Esophagus squamous epithelium (tissue), 5 donors: ENCODE results near the gene C5orf15. TPM values are rescaled to one million over a fixed set of nuclear protein-coding genes. Genes with fewer than 3 reads are reported as not detected.

Experiments
- DNase-seq: peaks from one replicate; lab custom pipeline; 2025; lab: John Stamatoyannopoulos, UW
- H3K27ac ChIP-seq, 4 donors: fragments of 200-600 bp; sonication (generic); one replicate each; pipeline ENCODE4 v1.5.1; 2016 to 2019; ENCODE audit warnings: mild to moderate bottlenecking in 1 of 4
- H3K27me3 ChIP-seq, 4 donors: fragments of 200-600 bp; sonication (generic); 1 replicate in 3 of 4; 2 replicates in 1 of 4; pipeline versions ENCODE4 v1.5.1 to v1.6.0; 2017 to 2021; ENCODE audit warnings: antibody characterized with exemption in 1 of 4
- H3K36me3 ChIP-seq, 3 donors: fragments of 200-600 bp; sonication (generic); one replicate each; pipeline ENCODE4 v1.5.1; 2016 to 2019
- H3K4me1 ChIP-seq, 3 donors: fragments of 200-600 bp; sonication (generic); one replicate each; pipeline ENCODE4 v1.5.1; 2017 to 2019
- H3K4me3 ChIP-seq, 4 donors: fragments of 200-600 bp; sonication (generic); 1 replicate in 3 of 4; 2 replicates in 1 of 4; pipeline ENCODE4 v1.5.1; 2016 to 2019; ENCODE audit warnings: mild to moderate bottlenecking in 2 of 4, moderate library complexity in 1 of 4
- H3K9me3 ChIP-seq, 3 donors: fragments of 200-600 bp; sonication (generic); one replicate each; pipeline ENCODE4 v1.5.1; 2016 to 2019
- CTCF ChIP-seq, 6 experiments: fragments of 450-650 bp in 4 of 6; fragments of 200-600 bp in 2 of 6; sonication (generic) in 2 of 6; IDR thresholded peaks; one replicate each; pipeline ENCODE4 v1.5.1; 2016 to 2019; ENCODE audit warnings: antibody characterized with exemption in 6 of 6, mild to moderate bottlenecking in 4 of 6, moderate library complexity in 4 of 6
- POLR2A ChIP-seq, 4 donors: fragments of 450-650 bp; IDR thresholded peaks; one replicate each; pipeline ENCODE4 v1.6.1; 2017; ENCODE audit warnings: antibody characterized with exemption in 4 of 4, mild to moderate bottlenecking in 4 of 4, moderate library complexity in 3 of 4
- WGBS, 2 donors: methylation state at CpG; one replicate each; pipeline ENCODE4 v1.1.5; 2018; 5-methylcytosine and 5-hydroxymethylcytosine counted together
- intact Hi-C: fragments of 100-400 bp; cut with DNase I; formaldehyde crosslinking; loops from one replicate; pipeline ENCODE4 v1.15.0; 2022
- total RNA-seq, 4 donors: library from RNA; depleted of rRNA; stranded (reverse); fragments of >200 nt; gene quantifications; one replicate each; pipeline ENCODE4 v1.1.0, GENCODE V29; 2016
- donor health status: DM: yes; HTN: yes; CAD: no.

Gene C5orf15
- total RNA-seq, 4 donors from 2014 or later: 16.5 to 38.0 (median 22.0) TPM

- H3K4me3 ChIP-seq: no peak overlapping the region
- H3K9me3 ChIP-seq: no peaks in the 10 kb centered on the region
- no peaks in the 10 kb centered on the region for H3K27me3 ChIP-seq
- WGBS, 2 donors: 80 to 84% methylated on average over 6 to 8 of the region's 8 CpGs
- H3K27ac ChIP-seq: no peak overlapping the region
- no peaks in the 10 kb centered on the region for H3K36me3 ChIP-seq
- TF ChIP-seq POLR2A (IDR thresholded peaks at IDR 0.05) (no peak), CTCF (IDR thresholded peaks at IDR 0.05) (no peak)
- H3K4me1 ChIP-seq: no peaks in the 10 kb centered on the region
- intact Hi-C loops: no loop called here
- no peak for DNase-seq
Measured at GRCh38 chr5:133913413-133914155, 54.8 kb downstream of the C5orf15 start.

GRCh38 chr5:133912951-133913350 lies 55.5 kb downstream of the C5orf15 start:
- H3K4me1 ChIP-seq: no peaks in the 10 kb centered on the region
- no peaks in the 10 kb centered on the region for H3K27me3 ChIP-seq
- no peak overlapping the region for H3K4me3 ChIP-seq
- 83 to 90% methylated on average over 9 of the region's 10 CpGs for WGBS, 2 donors
- no peak overlapping the region for H3K27ac ChIP-seq
- TF ChIP-seq POLR2A (IDR thresholded peaks at IDR 0.05) (no peak), CTCF (IDR thresholded peaks at IDR 0.05) (no peak)
- no peaks in the 10 kb centered on the region for H3K9me3 ChIP-seq
- intact Hi-C loops: no loop called here
- no peak for DNase-seq
- no peaks in the 10 kb centered on the region for H3K36me3 ChIP-seq

GRCh38 chr5:133910571-133910970 lies 57.9 kb downstream of the C5orf15 start:
- intact Hi-C loops: no loop called here
- WGBS, 2 donors: 70 to 83% methylated on average over 3 to 5 of the region's 6 CpGs

GRCh38 chr5:133909603-133910002 lies 58.8 kb downstream of the C5orf15 start:
- H3K9me3 ChIP-seq: no peaks in the 10 kb centered on the region
- no peaks in the 10 kb centered on the region for H3K27me3 ChIP-seq
- TF ChIP-seq CTCF (IDR thresholded peaks at IDR 0.05) (no peak), POLR2A (IDR thresholded peaks at IDR 0.05) (no peak)
- no peaks in the 10 kb centered on the region for H3K4me1 ChIP-seq
- no peak overlapping the region for H3K27ac ChIP-seq
- intact Hi-C loops: no loop called here
- H3K36me3 ChIP-seq: no peaks in the 10 kb centered on the region
- WGBS, 2 donors: 75% methylated on average over 3 to 4 of the region's 4 CpGs
- H3K4me3 ChIP-seq: no peak overlapping the region
- DNase-seq: no peak

More at GRCh38 chr5:133910571-133910970, 57.9 kb downstream of the C5orf15 start:
- Histone ChIP-seq H3K4me1 (no peaks in the 10 kb centered on the region), H3K4me3 (no peak overlapping the region), H3K9me3 (no peaks in the 10 kb centered on the region), H3K27me3 (no peaks in the 10 kb centered on the region), H3K36me3 (no peaks in the 10 kb centered on the region), H3K27ac (no peak overlapping the region)
- DNase-seq: no peak
- no peak for TF ChIP-seq CTCF (IDR thresholded peaks at IDR 0.05)
- no peak for TF ChIP-seq POLR2A (IDR thresholded peaks at IDR 0.05)

- Histone ChIP-seq H3K27me3 (no peaks in the 10 kb centered on the region), H3K36me3 (no peaks in the 10 kb centered on the region), H3K4me3 (no peak overlapping the region), H3K27ac (no peak overlapping the region), H3K4me1 (no peaks in the 10 kb centered on the region), H3K9me3 (no peaks in the 10 kb centered on the region)
- intact Hi-C loops: no loop called here
- TF ChIP-seq CTCF (IDR thresholded peaks at IDR 0.05) (no peak), POLR2A (IDR thresholded peaks at IDR 0.05) (no peak)
- DNase-seq: no peak
- 73 to 83% methylated on average over 1 to 2 of the region's 9 CpGs for WGBS, 2 donors
Measured at GRCh38 chr5:133907075-133907474, 61.4 kb downstream of the C5orf15 start.
